IPS-11a (cell line): Measurements from ENCODE around the gene ACADM.
"Not testable (repeated sequence)": the region's sequence is repeated elsewhere in the genome, so short reads cannot be mapped to it uniquely, and the experiment has no call there.

Source experiments
- H3K4me3 ChIP-seq: one replicate; pipeline ENCODE4 v1.5.1; 2013; ENCODE audit warnings: low read depth, low read length, control low read depth

Gene ACADM

GRCh38 chr1:75724472-75725022 lies at the start of gene ACADM:
ACADM (plus strand) TSS chr1:75724709; CDS start chr1:75724788, 79 bp downstream.
- H3K4me3 ChIP-seq = peak within 1 kb of the TSS; percentile 62

GRCh38 chr1:75677443-75677842 lies 47.1 kb upstream of the ACADM start:
- H3K4me3 ChIP-seq = no peak overlapping the region

DNA sequence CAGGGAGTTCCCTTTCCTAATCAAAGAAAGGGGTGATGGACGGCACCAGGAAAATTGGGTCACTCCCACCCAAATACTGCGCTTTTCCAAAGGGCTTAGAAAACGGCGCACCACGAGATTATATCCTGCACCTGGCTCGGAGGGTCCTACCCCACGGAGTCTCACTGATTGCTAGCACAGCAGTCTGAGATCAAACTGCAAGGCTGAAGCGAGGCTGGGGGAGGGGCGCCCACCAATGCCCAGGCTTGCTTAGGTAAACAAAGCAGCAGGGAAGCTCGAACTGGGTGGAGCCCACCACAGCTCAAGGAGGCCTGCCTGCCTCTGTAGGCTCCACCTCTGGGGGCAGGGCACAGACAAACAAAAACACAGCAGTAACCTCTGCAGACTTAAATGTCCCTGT lies 46.5 kb upstream of the ACADM start:
- H3K4me3 ChIP-seq = not testable (repeated sequence)

- no peak overlapping the region for H3K4me3 ChIP-seq
Measured at GRCh38 chr1:75690547-75690946, 34.0 kb upstream of the ACADM start.

DNA sequence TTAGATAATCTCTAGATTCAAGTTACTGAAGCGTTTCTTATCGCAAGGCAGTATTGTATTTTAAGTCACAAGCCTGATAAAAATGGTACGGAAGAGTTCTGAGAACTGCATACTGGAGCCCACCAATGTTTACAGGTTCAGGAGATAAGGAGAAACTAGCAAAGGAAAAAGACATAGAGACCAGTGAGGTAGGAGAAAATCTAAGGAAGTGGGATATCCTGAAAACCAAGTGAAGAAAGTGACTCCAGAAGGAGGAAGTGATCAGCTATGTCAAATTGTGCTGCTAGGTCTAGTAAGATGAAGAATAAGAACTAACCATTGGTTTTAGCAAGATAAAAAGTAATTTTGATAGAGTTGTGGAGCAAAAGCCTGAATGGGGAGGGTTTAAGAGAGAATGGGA lies 31.0 kb upstream of the ACADM start:
- no peak overlapping the region for H3K4me3 ChIP-seq

GRCh38 chr1:75696000-75696399 lies 28.5 kb upstream of the ACADM start:
- H3K4me3 ChIP-seq = no peak overlapping the region

DNA sequence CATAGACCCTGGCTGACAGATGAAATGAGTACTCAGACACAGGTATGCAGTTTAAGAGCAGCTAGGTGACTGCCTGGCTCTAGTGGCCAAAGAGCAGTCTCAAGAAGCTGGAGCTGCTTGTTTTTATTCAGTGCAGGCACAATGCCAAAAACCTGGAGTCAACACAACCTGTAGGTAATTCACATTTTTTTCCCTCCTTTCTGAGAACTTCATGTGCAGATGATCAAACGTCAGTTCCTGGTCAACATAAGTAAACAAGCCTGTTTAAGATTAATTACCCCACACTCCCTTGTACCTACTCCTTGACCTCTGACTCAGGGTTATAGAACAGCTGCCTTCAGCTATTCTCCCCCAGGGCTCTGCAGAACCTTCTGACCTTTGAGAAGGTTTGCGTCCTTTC lies 17.3 kb upstream of the ACADM start:
- H3K4me3 ChIP-seq = no peak overlapping the region

- H3K4me3 ChIP-seq = no peak overlapping the region
Measured at GRCh38 chr1:75708910-75709309, 15.6 kb upstream of the ACADM start.

GRCh38 chr1:75710832-75711231 lies 13.7 kb upstream of the ACADM start:
- no peak overlapping the region for H3K4me3 ChIP-seq

DNA sequence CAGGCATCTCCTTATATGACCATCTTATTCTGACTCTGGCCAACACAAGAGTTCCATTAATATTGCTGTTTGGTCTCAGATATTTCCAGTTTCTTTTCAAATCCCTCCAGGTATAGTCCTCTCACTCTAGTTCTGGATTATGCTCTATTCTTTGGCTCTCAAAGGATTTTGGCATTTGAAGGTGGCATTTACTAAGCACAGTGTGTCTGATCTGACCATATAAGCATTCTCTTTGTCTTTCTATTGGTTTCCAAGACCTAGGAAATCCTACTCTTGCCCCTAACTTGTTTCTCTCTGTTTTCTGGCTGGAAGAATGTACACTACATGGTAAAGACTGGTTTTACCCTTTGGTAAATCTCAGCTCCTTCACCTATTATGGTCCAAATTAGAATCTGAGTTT lies 12.7 kb upstream of the ACADM start:
- no peak overlapping the region for H3K4me3 ChIP-seq

- H3K4me3 ChIP-seq = no peak overlapping the region
Measured at GRCh38 chr1:75712306-75712705, 12.2 kb upstream of the ACADM start.

DNA sequence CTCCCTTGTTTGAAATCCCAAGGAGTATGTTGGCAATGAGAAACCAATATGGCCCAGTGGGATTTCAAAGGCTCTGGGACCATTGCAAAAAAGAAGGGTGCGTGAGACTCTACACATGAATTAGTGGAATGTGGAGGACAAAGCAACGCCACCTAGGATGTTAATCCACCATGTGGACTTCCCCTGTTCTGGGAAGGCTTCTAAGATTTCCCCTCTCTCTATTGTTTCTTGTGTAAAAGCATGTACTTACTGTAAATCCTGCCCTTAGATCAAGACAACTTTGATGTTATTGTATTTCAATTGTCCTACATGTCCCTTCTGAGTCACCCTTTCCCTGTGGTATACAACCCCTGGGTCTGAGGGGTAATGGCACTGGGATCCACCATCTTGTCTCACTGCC lies 4.7 kb upstream of the ACADM start:
- no peak overlapping the region for H3K4me3 ChIP-seq

DNA sequence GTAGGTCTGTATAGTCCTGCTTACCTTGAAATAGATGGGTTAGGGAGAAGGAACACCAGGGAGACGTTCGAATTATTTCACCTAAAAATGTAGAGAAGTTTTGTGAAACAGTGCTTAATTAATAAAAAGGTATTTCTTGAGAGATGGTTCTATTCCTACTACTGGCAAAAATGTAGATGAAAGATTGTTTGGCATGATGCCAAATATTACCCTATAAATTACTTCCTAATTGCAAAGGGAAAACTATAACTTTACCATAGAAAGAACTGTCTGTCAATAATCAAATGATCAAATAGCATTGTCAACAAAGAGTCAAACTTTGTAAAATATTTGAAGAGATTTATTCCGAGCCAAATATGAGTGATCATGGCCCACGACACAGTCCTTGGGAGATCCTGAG lies 4.2 kb upstream of the ACADM start:
- H3K4me3 ChIP-seq = no peak overlapping the region

- H3K4me3 ChIP-seq = no peak overlapping the region
Measured at GRCh38 chr1:75720820-75721219, 3.7 kb upstream of the ACADM start.

GRCh38 chr1:75722246-75722645 lies 2.3 kb upstream of the ACADM start:
- not testable (repeated sequence) for H3K4me3 ChIP-seq

DNA sequence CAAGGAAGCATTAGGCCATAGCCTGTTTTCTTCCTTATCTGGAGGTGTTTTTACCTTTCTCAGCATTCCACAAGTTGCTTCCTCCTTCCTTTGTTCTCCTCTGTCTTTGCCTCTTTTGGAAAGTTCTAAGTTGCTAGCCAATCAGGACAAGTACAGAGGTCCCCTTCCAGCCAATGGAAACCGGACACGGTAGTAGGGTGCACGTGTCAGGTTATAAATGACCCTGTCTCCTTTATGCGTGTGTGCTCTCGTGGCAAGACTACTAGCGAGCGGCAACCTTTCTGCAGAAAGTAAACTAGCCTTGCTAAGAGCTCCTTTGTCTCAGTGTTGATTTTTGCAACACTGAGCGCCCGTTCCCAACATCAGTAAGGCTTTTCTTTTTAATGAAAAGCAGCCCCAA lies 1.5 kb upstream of the ACADM start:
- H3K4me3 ChIP-seq = no peak overlapping the region

DNA sequence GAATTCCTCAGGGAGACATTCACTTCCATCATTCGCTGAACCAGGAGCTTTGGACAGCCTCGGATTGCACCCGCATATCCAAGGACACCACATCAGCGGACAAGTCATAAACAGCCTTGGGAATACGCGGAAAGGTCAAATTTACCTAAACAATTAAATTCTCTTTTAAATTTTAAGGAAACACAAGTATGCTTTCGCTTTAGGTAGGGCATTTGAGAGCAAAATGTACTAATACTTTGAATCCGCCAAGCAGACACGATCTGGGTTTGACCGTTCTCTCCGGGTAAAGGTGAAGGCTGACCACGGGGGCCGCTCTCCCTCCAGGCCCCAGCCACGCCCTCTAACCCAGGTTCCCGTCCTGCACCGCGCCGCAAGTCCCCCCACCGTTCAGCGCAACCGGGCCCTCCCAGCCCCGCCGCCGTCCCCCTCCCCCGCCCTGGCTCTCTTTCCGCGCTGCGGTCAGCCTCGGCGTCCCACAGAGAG lies 479 bp upstream of the ACADM start:
- peak overlapping the region; percentile 62 for H3K4me3 ChIP-seq

- peak overlapping the region; percentile 62 for H3K4me3 ChIP-seq
Measured at GRCh38 chr1:75725266-75725665, 757 bp downstream of the ACADM start.

DNA sequence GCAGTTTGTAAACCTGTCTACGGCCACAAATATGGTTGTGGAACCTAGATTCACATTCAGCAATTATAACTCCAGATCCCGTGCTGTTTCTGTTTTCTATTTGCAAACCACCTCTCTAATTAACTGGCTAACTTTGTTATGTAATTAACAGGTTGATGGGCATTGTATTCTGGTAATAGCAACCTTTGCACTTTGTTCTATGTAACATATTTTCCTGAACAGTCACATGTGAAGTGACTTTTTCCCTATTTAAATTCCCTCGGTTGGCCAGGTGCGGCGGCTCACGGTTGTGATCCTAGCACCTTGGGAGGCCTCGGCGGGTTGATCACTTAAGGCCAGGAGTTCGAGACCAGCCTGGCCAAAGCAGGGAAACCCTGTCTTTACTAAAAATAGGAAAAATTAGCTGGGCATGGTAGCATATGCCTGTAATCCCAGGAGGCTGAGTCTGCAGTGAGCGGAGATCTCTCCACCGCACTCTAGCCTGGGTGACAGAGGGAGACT lies 1.4 kb downstream of the ACADM start:
- H3K4me3 ChIP-seq = no peak overlapping the region

GRCh38 chr1:75727571-75727970 lies 3.1 kb downstream of the ACADM start:
- no peak overlapping the region for H3K4me3 ChIP-seq

DNA sequence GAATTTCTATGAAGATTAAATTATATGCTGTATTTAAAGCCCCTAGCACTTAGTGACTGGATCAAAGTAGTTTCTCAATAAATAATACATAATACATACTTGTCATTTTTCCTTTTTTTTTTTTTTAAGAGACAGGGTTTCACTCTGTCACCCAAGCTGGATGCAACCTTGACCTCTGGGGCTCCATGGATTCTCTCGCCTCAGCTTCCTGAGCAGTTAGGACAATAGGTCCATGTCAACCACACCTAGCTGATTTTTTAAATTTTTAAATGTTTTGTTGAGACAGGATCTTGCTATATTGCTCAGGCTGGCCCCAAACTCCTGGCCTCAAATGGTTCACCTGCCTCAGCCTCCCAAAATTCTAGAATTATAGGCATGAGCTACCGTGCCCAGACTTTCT lies 5.9 kb downstream of the ACADM start:
- no peak overlapping the region for H3K4me3 ChIP-seq

- H3K4me3 ChIP-seq = no peak overlapping the region
Measured at GRCh38 chr1:75731881-75732280, 7.4 kb downstream of the ACADM start.

DNA sequence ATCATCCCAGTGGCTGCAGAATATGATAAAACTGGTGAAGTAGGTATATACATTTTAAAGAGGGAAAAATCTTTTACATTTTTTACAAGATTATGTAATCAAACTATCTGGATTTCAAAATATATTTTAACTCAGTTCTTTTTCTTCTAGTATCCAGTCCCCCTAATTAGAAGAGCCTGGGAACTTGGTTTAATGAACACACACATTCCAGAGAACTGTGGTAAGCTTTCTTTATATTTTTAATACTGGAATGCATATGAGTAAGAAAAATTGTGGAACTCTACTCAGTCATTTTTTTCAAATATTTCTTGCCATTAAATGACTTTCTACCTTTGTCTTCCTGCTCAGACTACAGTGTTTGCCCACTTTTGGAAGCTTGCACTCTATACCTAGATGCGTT lies 8.2 kb downstream of the ACADM start:
- no peak overlapping the region for H3K4me3 ChIP-seq
